ENCODE data around the gene NFU1.

GRCh38 chr2:69464575-69464974 is 27.3 kb upstream of the NFU1 start:
- TF ChIP-seq CTCF (IDR thresholded peaks at IDR 0.05; ENCODE audit: low read depth, low read length): no peak
- TF ChIP-seq EZH2phosphoT487 (IDR thresholded peaks at IDR 0.05; ENCODE audit: low read depth): no peak

All from OCI-LY3 (cell line).